HCT116 (cell line): ENCODE results near the gene DDX27. TPM values are rescaled to one million over a fixed set of nuclear protein-coding genes. Genes with fewer than 3 reads are reported as not detected.

Experiments used
- ATAC-seq: fragments of 200-7000 bp; cut with Tn5 transposase; 2 replicates; pipeline ENCODE4 v1.9.1; 2020; ENCODE audit warnings: mild to moderate bottlenecking, moderate library complexity
- BruUV-seq: library from RNA; stranded (reverse); fragments of 400-500 nt; replicated peaks from 2 replicates; lab custom pipeline; 2021; lab: Mats Ljungman, UMichigan
- CTCF ChIA-PET: fragments of 300-600 bp; sonication (Branson Sonifier 250); formaldehyde crosslinking; loops from one replicate; lab custom pipeline; 2021; ENCODE audit warnings: antibody characterized with exemption; lab: Charles Lee
- POLR2A ChIA-PET: fragments of 300-600, 350-600 bp; sonication (Branson Sonifier 250); formaldehyde crosslinking; loops from one replicate; lab custom pipeline; 2021; ENCODE audit warnings: antibody characterized with exemption; lab: Charles Lee
- RAD21 ChIA-PET, 2 experiments: fragments of 300-600 bp; sonication (Branson Sonifier 250); formaldehyde crosslinking; loops; one replicate each; lab custom pipeline; 2023; ENCODE audit warnings: low total read pairs in 2 of 2; ENCODE audit not compliant: uncharacterized antibody in 2 of 2, unreplicated experiment in 2 of 2, low non-redundant PET in 1 of 2; lab: Charles Lee
- DNase-seq: peaks from one replicate; pipeline ENCODE4 v3.0.0-alpha.2; 2010; ENCODE audit warnings: low read depth, low spot score
- H2AFZ ChIP-seq: fragments of 200-600 bp; shearing (Covaris generic), sonication (generic); 2 replicates; pipeline ENCODE4 v1.6.1; 2017; ENCODE audit warnings: low read depth, mixed run types, mixed read lengths, antibody characterized with exemption, low read length; ENCODE audit not compliant: poor library complexity, severe bottlenecking
- H3K27ac ChIP-seq: 2 replicates; pipeline ENCODE4 v1.5.1; 2012; ENCODE audit warnings: low read depth, low read length
- H3K27me3 ChIP-seq: fragments of 200-600 bp; sonication (generic); 2 replicates; pipeline ENCODE4 v1.6.1; 2016; ENCODE audit warnings: mixed run types, low read length, mixed read lengths; ENCODE audit not compliant: insufficient read depth
- H3K36me3 ChIP-seq, 2 experiments: fragments of 200-500 bp in 1 of 2; fragments of 200-600 bp in 1 of 2; sonication (Bioruptor generic) in 1 of 2; sonication (generic) in 1 of 2; 2 replicates each; pipeline versions ENCODE4 v1.5.1 to v1.6.1; 2014 to 2016; ENCODE audit warnings: low read length in 2 of 2, inconsistent platforms in 1 of 2, mixed read lengths in 1 of 2, mixed run types in 1 of 2; ENCODE audit not compliant: insufficient read depth in 2 of 2, control insufficient read depth in 1 of 2
- H3K4me1 ChIP-seq, 2 experiments: fragments of 200-600 bp in 1 of 2; sonication (generic) in 1 of 2; 2 replicates each; pipeline versions ENCODE4 v1.5.1 to v1.6.1; 2012 to 2017; ENCODE audit warnings: low read length in 2 of 2, inconsistent platforms in 1 of 2, mild to moderate bottlenecking in 1 of 2, mixed read lengths in 1 of 2, mixed run types in 1 of 2, moderate library complexity in 1 of 2; ENCODE audit not compliant: insufficient read depth in 2 of 2, control insufficient read depth in 1 of 2
- H3K4me2 ChIP-seq: fragments of 200-600 bp; sonication (generic); 2 replicates; pipeline ENCODE4 v1.6.1; 2017; ENCODE audit warnings: mixed run types, low read length, mixed read lengths
- H3K4me3 ChIP-seq, 2 experiments: fragments of 200-600 bp in 1 of 2; sonication (generic) in 1 of 2; replicated peaks in 1 of 2; 2 replicates each; pipeline ENCODE4 v1.5.1; 2011 to 2016; ENCODE audit warnings: low read length in 2 of 2, control low read depth in 1 of 2, low read depth in 1 of 2, mild to moderate bottlenecking in 1 of 2, mixed read lengths in 1 of 2, mixed run types in 1 of 2
- H3K79me2 ChIP-seq: fragments of 200-600 bp; sonication (generic); 2 replicates; pipeline ENCODE4 v1.6.1; 2017; ENCODE audit warnings: mild to moderate bottlenecking, mixed run types, low read length, moderate library complexity, mixed read lengths; ENCODE audit not compliant: insufficient read depth
- H3K9ac ChIP-seq: fragments of 200-600 bp; sonication (generic); 2 replicates; pipeline ENCODE4 v1.6.1; 2016; ENCODE audit warnings: low read length, mixed read lengths
- H3K9me2 ChIP-seq: fragments of 200-600 bp; sonication (generic), shearing (Covaris generic); 2 replicates; pipeline ENCODE4 v1.6.1; 2017; ENCODE audit warnings: mixed run types, mild to moderate bottlenecking, moderate library complexity; ENCODE audit not compliant: insufficient read depth
- H3K9me3 ChIP-seq, 2 experiments: fragments of 200-500 bp in 1 of 2; fragments of 200-600 bp in 1 of 2; sonication (Bioruptor generic) in 1 of 2; sonication (generic) in 1 of 2; 2 replicates each; pipeline ENCODE4 v1.6.1; 2014 to 2017; ENCODE audit warnings: low read length in 2 of 2, mixed read lengths in 2 of 2, inconsistent platforms in 1 of 2, low read depth in 1 of 2, mild to moderate bottlenecking in 1 of 2, mixed run types in 1 of 2, moderate library complexity in 1 of 2; ENCODE audit not compliant: control insufficient read depth in 1 of 2, insufficient read depth in 1 of 2
- H4K20me1 ChIP-seq: fragments of 200-600 bp; sonication (generic), shearing (Covaris generic); 2 replicates; pipeline ENCODE4 v1.6.1; 2017; ENCODE audit warnings: mixed run types, mild to moderate bottlenecking, moderate library complexity; ENCODE audit not compliant: insufficient read depth
- CBX3 ChIP-seq: IDR thresholded peaks from 2 replicates; pipeline ENCODE4 v1.6.1; 2012; ENCODE audit warnings: low read depth
- CEBPB ChIP-seq: IDR thresholded peaks from 2 replicates; pipeline ENCODE4 v1.6.1; 2012; ENCODE audit warnings: low read depth
- CTCF ChIP-seq, 3 experiments: fragments of 200-600 bp in 1 of 3; sonication (generic) in 1 of 3; IDR thresholded peaks in 2 of 3; conservative IDR thresholded peaks in 1 of 3; 2 replicates each; pipeline ENCODE4 v1.5.1; 2012 to 2017; ENCODE audit warnings: low read depth in 2 of 3, low read length in 2 of 3, antibody characterized with exemption in 1 of 3, borderline replicate concordance in 1 of 3, control low read depth in 1 of 3, mild to moderate bottlenecking in 1 of 3, mixed read lengths in 1 of 3, mixed run types in 1 of 3, moderate library complexity in 1 of 3; ENCODE audit not compliant: insufficient read depth in 1 of 3
- EGR1 ChIP-seq: IDR thresholded peaks from 2 replicates; pipeline ENCODE4 v1.6.1; 2012; ENCODE audit warnings: low read depth
- EZH2phosphoT487 ChIP-seq: fragments of 200-600 bp; IDR thresholded peaks from 2 replicates; pipeline ENCODE4 v1.6.1; 2018; ENCODE audit warnings: antibody characterized with exemption, borderline replicate concordance
- MAX ChIP-seq: IDR thresholded peaks from 2 replicates; pipeline ENCODE4 v1.6.1; 2012
- RAD21 ChIP-seq: IDR thresholded peaks from 2 replicates; pipeline ENCODE4 v1.6.1; 2012; ENCODE audit warnings: low read depth, mild to moderate bottlenecking
- SP1 ChIP-seq: IDR thresholded peaks from 2 replicates; pipeline ENCODE4 v1.6.1; 2012; ENCODE audit warnings: low read depth
- TCF7L2 ChIP-seq: IDR thresholded peaks from 2 replicates; pipeline ENCODE4 v1.7.0; 2011; ENCODE audit warnings: borderline replicate concordance, inconsistent platforms; ENCODE audit not compliant: insufficient read depth, insufficient read length; ENCODE audit errors: extremely low read depth
- YY1 ChIP-seq: IDR thresholded peaks from 2 replicates; pipeline ENCODE4 v1.6.1; 2011; ENCODE audit warnings: low read length, low read depth, moderate library complexity, mild to moderate bottlenecking; ENCODE audit not compliant: insufficient replicate concordance; ENCODE audit errors: extremely low read depth
- ZBTB33 ChIP-seq: IDR thresholded peaks from 2 replicates; pipeline ENCODE4 v1.6.1; 2011; ENCODE audit warnings: mild to moderate bottlenecking, low read length, moderate library complexity; ENCODE audit not compliant: insufficient replicate concordance; ENCODE audit errors: extremely low read depth
- ZNF274 ChIP-seq: fragments of 200-500 bp; sonication (Bioruptor generic); IDR thresholded peaks from 2 replicates; pipeline ENCODE4 v1.6.1; 2014; ENCODE audit warnings: mild to moderate bottlenecking, low read depth, low read length, inconsistent platforms
- intact Hi-C: fragments of 100-400 bp; cut with micrococcal nuclease; formaldehyde crosslinking; loops from 2 replicates; pipeline ENCODE4 v1.10.0; 2022
- total RNA-seq: library from RNA; stranded (reverse); gene quantifications from one replicate; pipeline ENCODE4 v1.2.1, GENCODE V29; 2021; ENCODE audit not compliant: unreplicated experiment

DDX27 gene
- total RNA-seq, 1 experiment from 2014 or later = 32.1 TPM

- H3K4me3 ChIP-seq = no peak overlapping the region
- ChIA-PET CTCF (no interaction called here), POLR2A (no interaction called here), RAD21 (no interaction called here)
- H3K9me3 ChIP-seq = peaks cover 6 to 11% of the 10 kb centered on the region in 2 experiments; a peak in 2 of 4 replicates
- H3K9ac ChIP-seq = no peak overlapping the region
- H3K4me1 ChIP-seq = no peaks in the 10 kb centered on the region
- H3K9me2 ChIP-seq = no peaks in the 10 kb centered on the region
- no peak overlapping the region for H3K27ac ChIP-seq
- no peak for DNase-seq
- H3K79me2 ChIP-seq = no peaks in the 10 kb centered on the region
- intact Hi-C loops = no loop called here
- H3K36me3 ChIP-seq = no peaks in the 10 kb centered on the region
- H4K20me1 ChIP-seq = no peaks in the 10 kb centered on the region; the same call in 1 of the 2 replicates
- H2AFZ ChIP-seq = no peak overlapping the region
- H3K4me2 ChIP-seq = no peak overlapping the region
- no peak for TF ChIP-seq YY1
- TF ChIP-seq CEBPB = no peak
- TF ChIP-seq MAX = no peak
- no peak for TF ChIP-seq CTCF (IDR thresholded peaks at IDR 0.05 in 2 of 3, conservative IDR thresholded peaks at IDR 0.05 in 1 of 3; ENCODE audit: borderline replicate concordance in 1 of 3, insufficient read depth in 1 of 3, low read depth in 2 of 3, low read length in 2 of 3)
- TF ChIP-seq EZH2phosphoT487 = no peak
- ATAC-seq = no peak
- no TSS peak for BruUV-seq
- H3K27me3 ChIP-seq = no peaks in the 10 kb centered on the region
These were observed 9.0 kb upstream of the DDX27 start for GRCh38 chr20:49210101-49210756.

- H3K4me2 ChIP-seq = no peak overlapping the region
- H4K20me1 ChIP-seq = no peaks in the 10 kb centered on the region; the same call in 1 of the 2 replicates
- ChIA-PET CTCF (no interaction called here), RAD21 (no interaction called here), POLR2A (no interaction called here)
- no peaks in the 10 kb centered on the region for H3K9me2 ChIP-seq
- intact Hi-C loops = no loop called here
- no peak overlapping the region for H2AFZ ChIP-seq
- peaks cover 6 to 11% of the 10 kb centered on the region in 2 experiments; a peak in 2 of 4 replicates for H3K9me3 ChIP-seq
- H3K27ac ChIP-seq = no peak overlapping the region
- H3K36me3 ChIP-seq = no peaks in the 10 kb centered on the region
- no peaks in the 10 kb centered on the region for H3K79me2 ChIP-seq
- BruUV-seq = no TSS peak
- ATAC-seq (no peak), DNase-seq (no peak)
- H3K4me3 ChIP-seq = no peak overlapping the region
- no peaks in the 10 kb centered on the region for H3K4me1 ChIP-seq
- H3K27me3 ChIP-seq = no peaks in the 10 kb centered on the region
- H3K9ac ChIP-seq = no peak overlapping the region
- no peak for TF ChIP-seq CBX3
- no peak for TF ChIP-seq ZBTB33
- TF ChIP-seq SP1 = no peak
- no peak for TF ChIP-seq TCF7L2
- no peak for TF ChIP-seq RAD21
- no peak for TF ChIP-seq EGR1
- TF ChIP-seq CTCF (IDR thresholded peaks at IDR 0.05 in 2 of 3, conservative IDR thresholded peaks at IDR 0.05 in 1 of 3; ENCODE audit: borderline replicate concordance in 1 of 3, insufficient read depth in 1 of 3, low read depth in 2 of 3, low read length in 2 of 3) = no peak
- TF ChIP-seq ZNF274 = no peak
These were observed 8.5 kb upstream of the DDX27 start for GRCh38 chr20:49210757-49211110.
